Peyer's patch (tissue), 4 donors: Measurements from ENCODE around the gene MCTP2.
A peak's percentile ranks its signal among the peaks of the same experiment; 100 is the strongest.

Source experiments
- POLR2A ChIP-seq, 2 donors: fragments of 450-650 bp; IDR thresholded peaks; one replicate each; pipeline ENCODE4 v1.5.1; 2017; ENCODE audit warnings: antibody characterized with exemption in 2 of 2, mild to moderate bottlenecking in 2 of 2, moderate library complexity in 2 of 2
- TF ChIP-seq, protein P1 (sequence below), 6 experiments: fragments of 450-650 bp in 4 of 6; fragments of 200-600 bp in 2 of 6; sonication (generic) in 1 of 6; IDR thresholded peaks; one replicate each; pipeline ENCODE4 v1.5.1; 2017 to 2019; ENCODE audit warnings: antibody characterized with exemption in 6 of 6, mild to moderate bottlenecking in 3 of 6, moderate library complexity in 1 of 6

DNA sequence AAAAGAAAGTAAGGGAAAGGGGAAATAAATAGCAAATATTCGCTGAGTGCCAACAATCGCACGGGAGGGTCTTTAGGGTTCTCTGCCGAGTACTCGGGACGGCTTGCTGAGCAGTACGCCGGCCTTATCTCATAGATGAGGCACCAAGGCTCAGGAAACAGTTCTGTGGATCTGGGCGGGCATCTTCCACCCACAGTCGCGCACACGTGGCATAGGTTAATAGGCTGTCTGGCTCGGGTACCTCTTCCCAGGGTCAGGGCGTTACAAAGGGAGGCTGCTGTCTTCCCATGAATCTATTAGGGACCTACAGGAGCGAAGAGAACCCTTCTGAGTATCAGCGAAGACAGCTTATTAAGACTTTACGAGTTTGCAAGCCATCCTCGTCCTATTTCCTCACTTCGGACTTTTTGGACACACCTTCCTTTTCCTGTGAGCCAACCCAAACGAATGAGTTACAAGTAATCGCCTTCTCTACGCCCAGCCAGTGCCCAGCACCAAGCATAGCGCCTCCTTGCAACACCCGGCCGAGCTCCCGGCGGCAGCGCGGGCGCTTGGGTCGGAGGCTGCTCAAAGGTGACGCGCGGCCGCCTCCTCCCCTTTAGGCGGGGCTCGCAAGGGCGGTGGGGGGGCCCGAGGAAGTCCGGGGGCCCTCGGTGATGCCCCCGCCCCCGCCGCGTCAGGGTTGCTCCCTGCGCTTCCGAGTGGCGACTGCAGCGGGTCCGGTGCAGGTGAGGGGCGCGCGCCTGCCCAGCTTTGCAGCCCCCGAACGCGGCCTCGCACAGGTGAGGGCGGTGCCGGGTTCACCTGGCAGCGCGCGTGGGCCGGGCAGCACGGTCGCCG, at the start of gene MCTP2:
- TF ChIP-seq, protein P1, sequence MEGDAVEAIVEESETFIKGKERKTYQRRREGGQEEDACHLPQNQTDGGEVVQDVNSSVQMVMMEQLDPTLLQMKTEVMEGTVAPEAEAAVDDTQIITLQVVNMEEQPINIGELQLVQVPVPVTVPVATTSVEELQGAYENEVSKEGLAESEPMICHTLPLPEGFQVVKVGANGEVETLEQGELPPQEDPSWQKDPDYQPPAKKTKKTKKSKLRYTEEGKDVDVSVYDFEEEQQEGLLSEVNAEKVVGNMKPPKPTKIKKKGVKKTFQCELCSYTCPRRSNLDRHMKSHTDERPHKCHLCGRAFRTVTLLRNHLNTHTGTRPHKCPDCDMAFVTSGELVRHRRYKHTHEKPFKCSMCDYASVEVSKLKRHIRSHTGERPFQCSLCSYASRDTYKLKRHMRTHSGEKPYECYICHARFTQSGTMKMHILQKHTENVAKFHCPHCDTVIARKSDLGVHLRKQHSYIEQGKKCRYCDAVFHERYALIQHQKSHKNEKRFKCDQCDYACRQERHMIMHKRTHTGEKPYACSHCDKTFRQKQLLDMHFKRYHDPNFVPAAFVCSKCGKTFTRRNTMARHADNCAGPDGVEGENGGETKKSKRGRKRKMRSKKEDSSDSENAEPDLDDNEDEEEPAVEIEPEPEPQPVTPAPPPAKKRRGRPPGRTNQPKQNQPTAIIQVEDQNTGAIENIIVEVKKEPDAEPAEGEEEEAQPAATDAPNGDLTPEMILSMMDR (IDR thresholded peaks at IDR 0.05): peak in 1 of 6 experiments; percentile 9
- peak; percentile 54 to 73 for TF ChIP-seq POLR2A (IDR thresholded peaks at IDR 0.05)
